ENCODE data around the gene SHKBP1.
A peak's percentile ranks its signal among the peaks of the same experiment; 100 is the strongest.

The SHKBP1 gene

DNA sequence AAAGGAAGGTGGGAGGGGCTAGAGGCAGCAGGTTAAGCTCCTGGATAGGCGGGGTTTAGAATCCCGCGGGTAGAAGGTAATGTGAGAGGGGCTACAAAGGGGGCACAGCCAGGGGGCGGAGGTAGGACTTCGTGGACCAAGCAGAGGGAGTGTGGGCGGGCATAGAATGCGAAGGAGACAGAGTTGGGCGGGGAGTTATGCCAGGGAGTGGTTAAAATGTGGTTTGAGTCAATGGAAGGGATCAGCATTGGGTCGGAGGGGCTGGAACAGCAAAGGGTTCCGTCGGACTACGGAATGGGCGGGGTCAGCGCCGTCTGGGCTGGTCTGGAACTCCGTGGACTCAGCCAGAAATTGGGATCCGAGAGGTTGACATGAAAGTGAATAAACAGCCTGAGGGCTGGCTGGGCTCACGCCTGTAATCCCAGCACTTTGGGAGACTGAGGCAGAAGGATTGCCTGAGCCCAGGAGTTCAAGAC is 27.5 kb downstream of the SHKBP1 start (continued):
- TF ChIP-seq ZNF24 (tag by site-specific recombination; IDR thresholded peaks at IDR 0.05), result peak; percentile 19; the same call in 1 of the 2 replicates
- TF ChIP-seq ZNF184 (tag by site-specific recombination; IDR thresholded peaks at IDR 0.05), result no peak
- TF ChIP-seq KLF8 (tag by site-specific recombination; IDR thresholded peaks at IDR 0.05), result peak; percentile 13; the same call in 1 of the 2 replicates
- peak; percentile 33; the same call in 1 of the 2 replicates for TF ChIP-seq ZNF792 (tag by site-specific recombination; IDR thresholded peaks at IDR 0.05)
- no peak for TF ChIP-seq ZNF394 (tag by site-specific recombination; IDR thresholded peaks at IDR 0.05; ENCODE audit: borderline replicate concordance)
- TF ChIP-seq ZNF677 (tag by site-specific recombination; IDR thresholded peaks at IDR 0.05), result no peak
- TF ChIP-seq ZNF23 (tag by site-specific recombination; IDR thresholded peaks at IDR 0.05; ENCODE audit: borderline replicate concordance), result no peak
- peak; percentile 99 for TF ChIP-seq ZFHX2 (tag by site-specific recombination; conservative IDR thresholded peaks at IDR 0.05)
- 0 out of 2 replicates have a peak, but pooled peaks have one; percentile 26 for TF ChIP-seq SCRT1 (tag by site-specific recombination; IDR thresholded peaks at IDR 0.05; ENCODE audit: borderline replicate concordance)
- TF ChIP-seq MZF1 (tag by site-specific recombination; IDR thresholded peaks at IDR 0.05; ENCODE audit: borderline replicate concordance), result no peak
- TF ChIP-seq ZNF555 (tag by site-specific recombination; conservative IDR thresholded peaks at IDR 0.05), result no peak
- TF ChIP-seq, protein P1, sequence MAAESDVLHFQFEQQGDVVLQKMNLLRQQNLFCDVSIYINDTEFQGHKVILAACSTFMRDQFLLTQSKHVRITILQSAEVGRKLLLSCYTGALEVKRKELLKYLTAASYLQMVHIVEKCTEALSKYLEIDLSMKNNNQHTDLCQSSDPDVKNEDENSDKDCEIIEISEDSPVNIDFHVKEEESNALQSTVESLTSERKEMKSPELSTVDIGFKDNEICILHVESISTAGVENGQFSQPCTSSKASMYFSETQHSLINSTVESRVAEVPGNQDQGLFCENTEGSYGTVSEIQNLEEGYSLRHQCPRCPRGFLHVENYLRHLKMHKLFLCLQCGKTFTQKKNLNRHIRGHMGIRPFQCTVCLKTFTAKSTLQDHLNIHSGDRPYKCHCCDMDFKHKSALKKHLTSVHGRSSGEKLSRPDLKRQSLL (tag by site-specific recombination; IDR thresholded peaks at IDR 0.05), result peak; percentile 46; the same call in 1 of the 2 replicates
- no peak; the same call in none of the 2 replicates for TF ChIP-seq KLF1 (tag by site-specific recombination; IDR thresholded peaks at IDR 0.05)
- TF ChIP-seq OVOL3 (tag by site-specific recombination; IDR thresholded peaks at IDR 0.05), result peak; percentile 59; the same call in 1 of the 2 replicates
- TF ChIP-seq ZNF529 (tag by site-specific recombination; IDR thresholded peaks at IDR 0.05; ENCODE audit: insufficient replicate concordance), result no peak
- no peak for TF ChIP-seq TCF7L2 (IDR thresholded peaks at IDR 0.05; ENCODE audit: borderline replicate concordance, low read depth, low read length)
- TF ChIP-seq GFI1B (tag by site-specific recombination; IDR thresholded peaks at IDR 0.05), result no peak
- TF ChIP-seq, protein P2, sequence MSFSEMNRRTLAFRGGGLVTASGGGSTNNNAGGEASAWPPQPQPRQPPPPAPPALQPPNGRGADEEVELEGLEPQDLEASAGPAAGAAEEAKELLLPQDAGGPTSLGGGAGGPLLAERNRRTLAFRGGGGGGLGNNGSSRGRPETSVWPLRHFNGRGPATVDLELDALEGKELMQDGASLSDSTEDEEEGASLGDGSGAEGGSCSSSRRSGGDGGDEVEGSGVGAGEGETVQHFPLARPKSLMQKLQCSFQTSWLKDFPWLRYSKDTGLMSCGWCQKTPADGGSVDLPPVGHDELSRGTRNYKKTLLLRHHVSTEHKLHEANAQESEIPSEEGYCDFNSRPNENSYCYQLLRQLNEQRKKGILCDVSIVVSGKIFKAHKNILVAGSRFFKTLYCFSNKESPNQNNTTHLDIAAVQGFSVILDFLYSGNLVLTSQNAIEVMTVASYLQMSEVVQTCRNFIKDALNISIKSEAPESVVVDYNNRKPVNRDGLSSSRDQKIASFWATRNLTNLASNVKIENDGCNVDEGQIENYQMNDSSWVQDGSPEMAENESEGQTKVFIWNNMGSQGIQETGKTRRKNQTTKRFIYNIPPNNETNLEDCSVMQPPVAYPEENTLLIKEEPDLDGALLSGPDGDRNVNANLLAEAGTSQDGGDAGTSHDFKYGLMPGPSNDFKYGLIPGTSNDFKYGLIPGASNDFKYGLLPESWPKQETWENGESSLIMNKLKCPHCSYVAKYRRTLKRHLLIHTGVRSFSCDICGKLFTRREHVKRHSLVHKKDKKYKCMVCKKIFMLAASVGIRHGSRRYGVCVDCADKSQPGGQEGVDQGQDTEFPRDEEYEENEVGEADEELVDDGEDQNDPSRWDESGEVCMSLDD (tag by site-specific recombination; IDR thresholded peaks at IDR 0.05), result no peak; the same call in 1 of the 2 replicates
- TF ChIP-seq ZNF629 (tag by site-specific recombination; IDR thresholded peaks at IDR 0.05), result no peak
- TF ChIP-seq ZFP3 (tag by site-specific recombination; IDR thresholded peaks at IDR 0.05; ENCODE audit: low read depth), result no peak
- TF ChIP-seq ZFP69B (tag by site-specific recombination; IDR thresholded peaks at IDR 0.05), result no peak; the same call in 1 of the 2 replicates
- TF ChIP-seq, protein P3, sequence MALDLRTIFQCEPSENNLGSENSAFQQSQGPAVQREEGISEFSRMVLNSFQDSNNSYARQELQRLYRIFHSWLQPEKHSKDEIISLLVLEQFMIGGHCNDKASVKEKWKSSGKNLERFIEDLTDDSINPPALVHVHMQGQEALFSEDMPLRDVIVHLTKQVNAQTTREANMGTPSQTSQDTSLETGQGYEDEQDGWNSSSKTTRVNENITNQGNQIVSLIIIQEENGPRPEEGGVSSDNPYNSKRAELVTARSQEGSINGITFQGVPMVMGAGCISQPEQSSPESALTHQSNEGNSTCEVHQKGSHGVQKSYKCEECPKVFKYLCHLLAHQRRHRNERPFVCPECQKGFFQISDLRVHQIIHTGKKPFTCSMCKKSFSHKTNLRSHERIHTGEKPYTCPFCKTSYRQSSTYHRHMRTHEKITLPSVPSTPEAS (tag by site-specific recombination; IDR thresholded peaks at IDR 0.05), result no peak; the same call in 1 of the 2 replicates
- no peak for TF ChIP-seq ZNF548 (tag by site-specific recombination; IDR thresholded peaks at IDR 0.05)
- peak; percentile 91 for TF ChIP-seq ZXDB (tag by site-specific recombination; IDR thresholded peaks at IDR 0.05)
- 0 out of 2 replicates have a peak, but pooled peaks have one; percentile 18 for TF ChIP-seq SP7 (tag by site-specific recombination; IDR thresholded peaks at IDR 0.05)
- no peak for TF ChIP-seq ZNF132 (tag by site-specific recombination; IDR thresholded peaks at IDR 0.05; ENCODE audit: borderline replicate concordance)
- TF ChIP-seq, protein P4, sequence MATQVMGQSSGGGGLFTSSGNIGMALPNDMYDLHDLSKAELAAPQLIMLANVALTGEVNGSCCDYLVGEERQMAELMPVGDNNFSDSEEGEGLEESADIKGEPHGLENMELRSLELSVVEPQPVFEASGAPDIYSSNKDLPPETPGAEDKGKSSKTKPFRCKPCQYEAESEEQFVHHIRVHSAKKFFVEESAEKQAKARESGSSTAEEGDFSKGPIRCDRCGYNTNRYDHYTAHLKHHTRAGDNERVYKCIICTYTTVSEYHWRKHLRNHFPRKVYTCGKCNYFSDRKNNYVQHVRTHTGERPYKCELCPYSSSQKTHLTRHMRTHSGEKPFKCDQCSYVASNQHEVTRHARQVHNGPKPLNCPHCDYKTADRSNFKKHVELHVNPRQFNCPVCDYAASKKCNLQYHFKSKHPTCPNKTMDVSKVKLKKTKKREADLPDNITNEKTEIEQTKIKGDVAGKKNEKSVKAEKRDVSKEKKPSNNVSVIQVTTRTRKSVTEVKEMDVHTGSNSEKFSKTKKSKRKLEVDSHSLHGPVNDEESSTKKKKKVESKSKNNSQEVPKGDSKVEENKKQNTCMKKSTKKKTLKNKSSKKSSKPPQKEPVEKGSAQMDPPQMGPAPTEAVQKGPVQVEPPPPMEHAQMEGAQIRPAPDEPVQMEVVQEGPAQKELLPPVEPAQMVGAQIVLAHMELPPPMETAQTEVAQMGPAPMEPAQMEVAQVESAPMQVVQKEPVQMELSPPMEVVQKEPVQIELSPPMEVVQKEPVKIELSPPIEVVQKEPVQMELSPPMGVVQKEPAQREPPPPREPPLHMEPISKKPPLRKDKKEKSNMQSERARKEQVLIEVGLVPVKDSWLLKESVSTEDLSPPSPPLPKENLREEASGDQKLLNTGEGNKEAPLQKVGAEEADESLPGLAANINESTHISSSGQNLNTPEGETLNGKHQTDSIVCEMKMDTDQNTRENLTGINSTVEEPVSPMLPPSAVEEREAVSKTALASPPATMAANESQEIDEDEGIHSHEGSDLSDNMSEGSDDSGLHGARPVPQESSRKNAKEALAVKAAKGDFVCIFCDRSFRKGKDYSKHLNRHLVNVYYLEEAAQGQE (tag by site-specific recombination; IDR thresholded peaks at IDR 0.05), result no peak
